HL-60 (cell line): ENCODE results near the gene MAPK6.
"Not testable (repeated sequence)": the region's sequence is repeated elsewhere in the genome, so short reads cannot be mapped to it uniquely, and the experiment has no call there.

Experiments
- GABPA ChIP-seq: IDR thresholded peaks from 2 replicates; pipeline ENCODE4 v1.6.1; 2012; ENCODE audit warnings: low read depth
- POLR2AphosphoS5 ChIP-seq: IDR thresholded peaks from 2 replicates; pipeline ENCODE4 v1.6.1; 2012; ENCODE audit warnings: low read depth
- SPI1 ChIP-seq: IDR thresholded peaks from 2 replicates; pipeline ENCODE4 v1.6.1; 2012; ENCODE audit warnings: low read depth, mild to moderate bottlenecking, borderline replicate concordance
- TF ChIP-seq, protein P1 (sequence below): IDR thresholded peaks from one replicate; pipeline ENCODE4 v1.5.1; 2011; ENCODE audit warnings: low read length, control low read depth, inconsistent platforms; ENCODE audit not compliant: insufficient read depth

DNA sequence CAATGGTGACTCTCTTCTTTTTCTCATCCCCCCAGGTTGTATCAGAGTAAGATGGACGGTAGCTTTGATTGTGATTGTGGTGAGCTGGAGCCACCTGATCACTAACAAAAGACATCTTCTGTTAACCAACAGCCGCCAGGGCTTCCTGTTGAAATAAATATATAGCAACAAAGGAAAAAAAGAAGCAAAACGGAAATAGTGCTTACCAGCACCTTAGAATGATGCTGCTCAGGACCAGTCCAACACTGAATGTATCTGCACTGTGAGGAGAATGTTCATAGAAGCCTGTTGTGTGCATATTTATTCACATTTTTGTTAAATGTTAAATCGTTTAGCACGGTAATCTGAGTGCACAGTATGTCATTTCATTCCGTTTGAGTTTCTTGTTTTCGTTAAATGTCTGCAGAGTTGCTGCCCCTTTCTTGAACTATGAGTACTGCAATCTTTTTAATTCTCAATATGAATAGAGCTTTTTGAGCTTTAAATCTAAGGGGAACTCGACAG lies 26.8 kb downstream of the MAPK6 start:
- TF ChIP-seq GABPA, POLR2AphosphoS5, SPI1: not testable (repeated sequence)
- TF ChIP-seq, protein P1, sequence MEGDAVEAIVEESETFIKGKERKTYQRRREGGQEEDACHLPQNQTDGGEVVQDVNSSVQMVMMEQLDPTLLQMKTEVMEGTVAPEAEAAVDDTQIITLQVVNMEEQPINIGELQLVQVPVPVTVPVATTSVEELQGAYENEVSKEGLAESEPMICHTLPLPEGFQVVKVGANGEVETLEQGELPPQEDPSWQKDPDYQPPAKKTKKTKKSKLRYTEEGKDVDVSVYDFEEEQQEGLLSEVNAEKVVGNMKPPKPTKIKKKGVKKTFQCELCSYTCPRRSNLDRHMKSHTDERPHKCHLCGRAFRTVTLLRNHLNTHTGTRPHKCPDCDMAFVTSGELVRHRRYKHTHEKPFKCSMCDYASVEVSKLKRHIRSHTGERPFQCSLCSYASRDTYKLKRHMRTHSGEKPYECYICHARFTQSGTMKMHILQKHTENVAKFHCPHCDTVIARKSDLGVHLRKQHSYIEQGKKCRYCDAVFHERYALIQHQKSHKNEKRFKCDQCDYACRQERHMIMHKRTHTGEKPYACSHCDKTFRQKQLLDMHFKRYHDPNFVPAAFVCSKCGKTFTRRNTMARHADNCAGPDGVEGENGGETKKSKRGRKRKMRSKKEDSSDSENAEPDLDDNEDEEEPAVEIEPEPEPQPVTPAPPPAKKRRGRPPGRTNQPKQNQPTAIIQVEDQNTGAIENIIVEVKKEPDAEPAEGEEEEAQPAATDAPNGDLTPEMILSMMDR, result not testable (repeated sequence)
